Psoas muscle (tissue), 8 donors: ENCODE data around the gene ABCC11. TPM values are rescaled to one million over a fixed set of nuclear protein-coding genes. Genes with fewer than 3 reads are reported as not detected.

Source experiments
- ATAC-seq, 4 donors: fragments of 200-7000 bp; cut with Tn5 transposase; one replicate each; pipeline ENCODE4 v1.9.1; 2020; ENCODE audit warnings: moderate library complexity in 3 of 4, mild to moderate bottlenecking in 2 of 4
- DNase-seq, 2 donors: peaks; one replicate each; pipeline ENCODE4 v3.0.0-alpha.2; 2020
- H3K27ac ChIP-seq: fragments of 200-600 bp; one replicate; pipeline ENCODE4 v1.8.0; 2022
- H3K27me3 ChIP-seq, 3 donors: fragments of 200-600 bp in 1 of 3; one replicate each; pipeline versions ENCODE4 v1.6.1 to v1.8.0; 2013 to 2022; ENCODE audit warnings: low read length in 2 of 3, mild to moderate bottlenecking in 2 of 3, moderate library complexity in 1 of 3; ENCODE audit not compliant: insufficient read depth in 3 of 3
- H3K36me3 ChIP-seq, 2 donors: fragments of 200-600 bp in 1 of 2; one replicate each; pipeline versions ENCODE4 v1.6.1 to v1.8.0; 2013 to 2022; ENCODE audit warnings: low read depth in 1 of 2, mild to moderate bottlenecking in 1 of 2, moderate library complexity in 1 of 2; ENCODE audit not compliant: insufficient read depth in 1 of 2
- H3K4me1 ChIP-seq: fragments of 200-600 bp; one replicate; pipeline ENCODE4 v1.8.0; 2022
- H3K4me3 ChIP-seq: fragments of 200-600 bp; one replicate; pipeline ENCODE4 v1.8.0; 2022; ENCODE audit warnings: mild to moderate bottlenecking
- H3K9me3 ChIP-seq: fragments of 200-600 bp; one replicate; pipeline ENCODE4 v1.8.0; 2022
- WGBS, 3 donors: extraction: QIAGEN DNeasy Blood & Tissue Kit; methylation state at CpG; one replicate each; pipeline versions ENCODE4 v1.1.6 to v1.1.7; 2013; 5-methylcytosine and 5-hydroxymethylcytosine counted together
- intact Hi-C, 2 donors: fragments of 100-400 bp; cut with DNase I; formaldehyde crosslinking; loops; one replicate each; pipeline versions ENCODE4 v1.11.0 to v1.14.2; 2022
- polyA plus RNA-seq, 3 donors: library from polyadenylated mRNA; stranded (reverse); fragments of 200-250 nt; gene quantifications; one replicate each; pipeline ENCODE4 v1.2.3, GENCODE V29; 2013
- total RNA-seq, 4 donors: library from RNA; stranded (reverse); fragmentation: NEBNext Ultra II Directional in 2 of 4; extraction: Animal tissue kit (Norgen Biotek cat#: 25700) in 2 of 4; gene quantifications; one replicate each; pipeline versions ENCODE4 v1.2.1 to v1.2.4, GENCODE V29; 2021 to 2023
- TF ChIP-seq, protein P1 (sequence below): fragments of 200-600 bp; IDR thresholded peaks from one replicate; pipeline ENCODE4 v1.8.0; 2022; ENCODE audit warnings: antibody characterized with exemption
- donor health status: healthy with polysubstance abuse.
- donor health status: DM: no; HTN: no; CAD: no; lungs with moderate emphysema.
- donor health status: Bipolar disorder and iron deficiency.
- donor health status: healthy.
- donor health status: DM: yes; HTN: yes; CAD: no.
- donor health status: DM: no; HTN: no; CAD: no.
- donor health status: DM: no; HTN: no; CAD: no.
- donor health status: DM: yes; HTN: yes; CAD: no.

The ABCC11 gene
- total and polyA plus RNA-seq, 7 donors = 0.05 to 0.22 (median 0.15) TPM; not detected in 1

- WGBS, 3 donors = 79 to 83% (median 81%) methylated on average over 6 of the region's 6 CpGs
- no peaks in the 10 kb centered on the region for H3K4me1 ChIP-seq
- H3K36me3 ChIP-seq = no peaks in the 10 kb centered on the region
- no peaks in the 10 kb centered on the region for H3K9me3 ChIP-seq
- no peak overlapping the region for H3K4me3 ChIP-seq
- DNase-seq (no peak), ATAC-seq (no peak)
- no peak overlapping the region for H3K27ac ChIP-seq
- no peaks in the 10 kb centered on the region for H3K27me3 ChIP-seq
- TF ChIP-seq, protein P1, sequence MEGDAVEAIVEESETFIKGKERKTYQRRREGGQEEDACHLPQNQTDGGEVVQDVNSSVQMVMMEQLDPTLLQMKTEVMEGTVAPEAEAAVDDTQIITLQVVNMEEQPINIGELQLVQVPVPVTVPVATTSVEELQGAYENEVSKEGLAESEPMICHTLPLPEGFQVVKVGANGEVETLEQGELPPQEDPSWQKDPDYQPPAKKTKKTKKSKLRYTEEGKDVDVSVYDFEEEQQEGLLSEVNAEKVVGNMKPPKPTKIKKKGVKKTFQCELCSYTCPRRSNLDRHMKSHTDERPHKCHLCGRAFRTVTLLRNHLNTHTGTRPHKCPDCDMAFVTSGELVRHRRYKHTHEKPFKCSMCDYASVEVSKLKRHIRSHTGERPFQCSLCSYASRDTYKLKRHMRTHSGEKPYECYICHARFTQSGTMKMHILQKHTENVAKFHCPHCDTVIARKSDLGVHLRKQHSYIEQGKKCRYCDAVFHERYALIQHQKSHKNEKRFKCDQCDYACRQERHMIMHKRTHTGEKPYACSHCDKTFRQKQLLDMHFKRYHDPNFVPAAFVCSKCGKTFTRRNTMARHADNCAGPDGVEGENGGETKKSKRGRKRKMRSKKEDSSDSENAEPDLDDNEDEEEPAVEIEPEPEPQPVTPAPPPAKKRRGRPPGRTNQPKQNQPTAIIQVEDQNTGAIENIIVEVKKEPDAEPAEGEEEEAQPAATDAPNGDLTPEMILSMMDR = no peak
- intact Hi-C loops = no loop called here
Observed at GRCh38 chr16:48204825-48205151, 42.6 kb downstream of the ABCC11 start.

DNA sequence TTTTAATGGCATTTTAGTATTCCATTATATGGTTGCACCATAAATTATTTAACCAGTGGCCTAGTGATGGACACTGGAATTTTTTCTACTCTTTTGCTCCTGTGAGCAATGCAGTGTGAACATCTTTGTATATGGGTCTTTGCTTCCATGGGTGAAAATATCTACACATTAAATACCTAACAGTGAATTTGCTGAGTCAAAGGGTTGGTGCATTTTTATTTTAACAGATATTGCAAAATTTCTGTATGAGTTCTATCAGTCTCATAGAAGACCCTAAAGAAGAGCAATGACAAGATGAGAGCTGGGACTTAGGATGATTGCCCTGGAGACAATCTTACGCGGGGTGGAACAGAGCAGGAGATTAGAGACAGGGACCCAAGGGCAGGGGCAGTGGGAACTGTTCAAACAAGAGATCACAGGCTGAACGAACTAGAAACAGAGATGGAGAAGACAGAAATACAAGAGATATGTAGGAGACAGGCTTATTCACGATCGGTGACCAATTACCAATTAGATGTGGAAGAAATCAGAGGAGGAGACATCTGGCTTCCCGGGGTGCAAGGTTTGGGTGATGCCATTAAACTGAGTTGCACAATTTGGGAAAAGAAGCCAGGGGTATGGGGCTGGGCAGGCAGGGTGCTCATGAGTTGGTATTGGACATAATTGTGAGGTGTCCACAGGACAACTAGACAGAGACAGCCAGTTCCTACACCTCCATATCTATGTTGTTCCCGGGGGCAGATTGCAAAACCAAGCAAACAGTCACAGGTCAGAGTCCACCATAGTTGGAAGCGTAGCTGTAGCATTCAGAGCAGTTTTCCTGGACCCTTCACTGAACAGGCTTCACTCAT, 43.1 kb downstream of the ABCC11 start:
- TF ChIP-seq, protein P1 = no peak
- intact Hi-C loops = no loop called here

GRCh38 chr16:48201515-48202201, 45.7 kb downstream of the ABCC11 start:
- WGBS, 3 donors = 61 to 69% (median 67%) methylated on average over 6 of the region's 6 CpGs
- Histone ChIP-seq H3K4me3 (no peak overlapping the region), H3K36me3 (no peaks in the 10 kb centered on the region), H3K4me1 (no peaks in the 10 kb centered on the region), H3K27ac (no peak overlapping the region), H3K9me3 (no peaks in the 10 kb centered on the region), H3K27me3 (no peaks in the 10 kb centered on the region)
- TF ChIP-seq, protein P1 = no peak
- no peak for ATAC-seq
- no peak for DNase-seq
- intact Hi-C loops = no loop called here

More for the DNA sequence above, 43.1 kb downstream of the ABCC11 start:
- H3K4me1 ChIP-seq = no peaks in the 10 kb centered on the region
- no peaks in the 10 kb centered on the region for H3K27me3 ChIP-seq
- no peak overlapping the region for H3K27ac ChIP-seq
- no peak for DNase-seq
- H3K36me3 ChIP-seq = no peaks in the 10 kb centered on the region
- no peak overlapping the region for H3K4me3 ChIP-seq
- no peak for ATAC-seq
- no peaks in the 10 kb centered on the region for H3K9me3 ChIP-seq
- WGBS, 3 donors = 57 to 61% (median 59%) methylated on average over 8 of the region's 8 CpGs

DNA sequence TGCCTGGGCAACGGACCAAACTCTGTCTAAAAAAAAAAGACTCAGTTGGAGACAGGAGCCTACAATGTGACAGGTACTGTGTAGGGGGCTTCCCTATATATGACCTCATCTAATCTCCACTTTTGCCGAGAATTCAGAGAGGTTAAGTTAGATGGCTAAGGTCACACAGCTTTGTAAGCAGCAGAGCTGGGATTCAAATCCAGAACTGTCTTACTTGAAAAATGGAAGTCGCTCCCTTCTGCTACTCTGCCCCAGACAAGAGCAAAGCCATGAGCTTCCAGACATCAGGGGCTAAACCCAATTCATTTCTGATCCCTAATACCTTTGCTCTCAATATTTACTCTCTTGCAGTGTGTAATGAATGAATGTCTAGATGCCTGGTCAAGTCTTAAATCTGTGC, 50.0 kb downstream of the ABCC11 start:
- Histone ChIP-seq H3K36me3 (no peaks in the 10 kb centered on the region), H3K27ac (no peak overlapping the region), H3K9me3 (no peaks in the 10 kb centered on the region), H3K4me3 (no peak overlapping the region), H3K4me1 (no peaks in the 10 kb centered on the region), H3K27me3 (no peaks in the 10 kb centered on the region)
- DNase-seq (no peak), ATAC-seq (no peak)
- intact Hi-C loops = no loop called here
- WGBS, 3 donors = 82 to 87% (median 85%) methylated on average over 3 of the region's 3 CpGs
- TF ChIP-seq, protein P1 = no peak
